ENCODE data around the gene MGLL.

- TF ChIP-seq CTCF (IDR thresholded peaks at IDR 0.05; ENCODE audit: low read depth, low read length) (no peak), EZH2phosphoT487 (IDR thresholded peaks at IDR 0.05; ENCODE audit: low read depth) (no peak)
These were observed 70.5 kb downstream of the MGLL start for GRCh38 chr3:127751782-127752181.

All from OCI-LY3 (cell line).